Tibial artery (tissue), 4 donors: ENCODE results near the gene ALKBH1.

Experiments used
- DNase-seq, 2 donors: peaks; one replicate each; pipeline ENCODE4 v3.0.0-alpha.2; 2019
- H3K27ac ChIP-seq, 2 donors: fragments of 200-600 bp; sonication (generic) in 1 of 2; 1 replicate in 1 of 2; 2 replicates in 1 of 2; pipeline ENCODE4 v1.5.1; 2018 to 2019; ENCODE audit warnings: mild to moderate bottlenecking in 1 of 2
- H3K27me3 ChIP-seq, 2 donors: fragments of 200-600 bp; sonication (generic) in 1 of 2; one replicate each; pipeline versions ENCODE4 v1.5.1 to v1.6.0; 2016 to 2019
- H3K36me3 ChIP-seq, 3 donors: fragments of 200-600 bp; sonication (generic) in 2 of 3; one replicate each; pipeline ENCODE4 v1.5.1; 2016 to 2019; ENCODE audit warnings: mild to moderate bottlenecking in 2 of 3
- H3K4me1 ChIP-seq, 4 donors: fragments of 200-600 bp; sonication (generic) in 2 of 4; 1 replicate in 3 of 4; 2 replicates in 1 of 4; pipeline ENCODE4 v1.5.1; 2016 to 2019
- H3K4me3 ChIP-seq, 2 donors: fragments of 200-600 bp; sonication (generic) in 1 of 2; 1 replicate in 1 of 2; 2 replicates in 1 of 2; pipeline ENCODE4 v1.5.1; 2018 to 2019; ENCODE audit warnings: mild to moderate bottlenecking in 2 of 2
- H3K9me3 ChIP-seq, 3 donors: fragments of 200-600 bp; sonication (generic) in 1 of 3; one replicate each; pipeline ENCODE4 v1.5.1; 2016 to 2019
- intact Hi-C: fragments of 100-400 bp; cut with DNase I; formaldehyde crosslinking; loops from one replicate; pipeline ENCODE4 v1.15.0; 2023; ENCODE audit warnings: low total_unique reads
- TF ChIP-seq, protein P1 (sequence below), 2 experiments: fragments of 200-600 bp in 1 of 2; fragments of 450-650 bp in 1 of 2; IDR thresholded peaks; one replicate each; pipeline ENCODE4 v1.5.1; 2017 to 2019; ENCODE audit warnings: antibody characterized with exemption in 2 of 2, mild to moderate bottlenecking in 1 of 2, moderate library complexity in 1 of 2

Gene ALKBH1

DNA sequence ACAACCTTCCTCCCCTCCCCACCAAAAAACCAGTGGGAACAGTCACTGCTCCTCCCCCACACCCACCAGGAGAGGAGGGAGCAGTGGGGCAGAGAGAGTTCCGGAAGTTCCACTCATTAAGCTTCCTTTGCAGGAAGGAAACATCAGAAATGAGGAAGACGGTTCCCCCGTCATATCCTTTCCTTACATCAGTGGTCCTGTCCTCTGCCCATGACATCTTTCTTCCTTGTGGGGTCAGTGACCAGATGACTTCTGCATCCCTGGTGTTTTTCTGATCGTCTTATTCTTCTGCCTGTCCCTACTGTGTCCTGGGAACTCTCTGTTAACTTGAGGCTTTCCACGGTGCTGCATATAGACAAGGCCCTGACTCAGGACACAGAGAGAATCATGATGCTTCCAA lies 50.5 kb downstream of the ALKBH1 start:
- no peaks in the 10 kb centered on the region for H3K9me3 ChIP-seq
- no peaks in the 10 kb centered on the region for H3K36me3 ChIP-seq
- no peaks in the 10 kb centered on the region for H3K4me1 ChIP-seq
- intact Hi-C loops, result no loop called here
- TF ChIP-seq, protein P1, sequence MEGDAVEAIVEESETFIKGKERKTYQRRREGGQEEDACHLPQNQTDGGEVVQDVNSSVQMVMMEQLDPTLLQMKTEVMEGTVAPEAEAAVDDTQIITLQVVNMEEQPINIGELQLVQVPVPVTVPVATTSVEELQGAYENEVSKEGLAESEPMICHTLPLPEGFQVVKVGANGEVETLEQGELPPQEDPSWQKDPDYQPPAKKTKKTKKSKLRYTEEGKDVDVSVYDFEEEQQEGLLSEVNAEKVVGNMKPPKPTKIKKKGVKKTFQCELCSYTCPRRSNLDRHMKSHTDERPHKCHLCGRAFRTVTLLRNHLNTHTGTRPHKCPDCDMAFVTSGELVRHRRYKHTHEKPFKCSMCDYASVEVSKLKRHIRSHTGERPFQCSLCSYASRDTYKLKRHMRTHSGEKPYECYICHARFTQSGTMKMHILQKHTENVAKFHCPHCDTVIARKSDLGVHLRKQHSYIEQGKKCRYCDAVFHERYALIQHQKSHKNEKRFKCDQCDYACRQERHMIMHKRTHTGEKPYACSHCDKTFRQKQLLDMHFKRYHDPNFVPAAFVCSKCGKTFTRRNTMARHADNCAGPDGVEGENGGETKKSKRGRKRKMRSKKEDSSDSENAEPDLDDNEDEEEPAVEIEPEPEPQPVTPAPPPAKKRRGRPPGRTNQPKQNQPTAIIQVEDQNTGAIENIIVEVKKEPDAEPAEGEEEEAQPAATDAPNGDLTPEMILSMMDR (IDR thresholded peaks at IDR 0.05), result no peak
- H3K27ac ChIP-seq, result no peak overlapping the region
- no peak for DNase-seq
- no peaks in the 10 kb centered on the region for H3K27me3 ChIP-seq
- H3K4me3 ChIP-seq, result no peak overlapping the region

DNA sequence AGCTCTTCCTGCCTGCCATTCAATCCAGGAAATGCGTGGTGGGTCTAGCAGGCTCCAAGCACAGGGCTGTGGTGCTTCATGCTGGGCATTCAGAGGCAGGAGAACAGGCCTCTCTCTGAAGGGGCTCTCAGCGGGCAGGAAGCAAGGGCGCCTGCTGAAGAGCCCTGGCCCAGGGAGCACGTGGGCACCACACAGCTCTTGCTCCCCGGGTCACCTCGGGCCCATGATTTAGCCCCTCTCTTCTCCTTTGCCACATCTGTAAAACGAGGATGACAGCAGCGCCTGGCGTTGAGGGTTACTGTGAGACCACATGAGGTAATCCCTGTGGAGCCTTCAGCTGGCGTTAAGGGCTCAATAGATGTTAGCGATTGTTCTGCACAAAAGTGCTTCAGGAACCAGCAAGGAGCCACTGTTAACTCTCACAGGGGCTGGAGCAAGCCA lies 53.8 kb downstream of the ALKBH1 start:
- H3K27me3 ChIP-seq, result no peaks in the 10 kb centered on the region
- H3K4me3 ChIP-seq, result no peak overlapping the region
- H3K36me3 ChIP-seq, result no peaks in the 10 kb centered on the region
- H3K9me3 ChIP-seq, result no peaks in the 10 kb centered on the region
- no peaks in the 10 kb centered on the region for H3K4me1 ChIP-seq
- no peak overlapping the region for H3K27ac ChIP-seq
- TF ChIP-seq, protein P1 (IDR thresholded peaks at IDR 0.05), result no peak
- intact Hi-C loops, result no loop called here
- no peak for DNase-seq

DNA sequence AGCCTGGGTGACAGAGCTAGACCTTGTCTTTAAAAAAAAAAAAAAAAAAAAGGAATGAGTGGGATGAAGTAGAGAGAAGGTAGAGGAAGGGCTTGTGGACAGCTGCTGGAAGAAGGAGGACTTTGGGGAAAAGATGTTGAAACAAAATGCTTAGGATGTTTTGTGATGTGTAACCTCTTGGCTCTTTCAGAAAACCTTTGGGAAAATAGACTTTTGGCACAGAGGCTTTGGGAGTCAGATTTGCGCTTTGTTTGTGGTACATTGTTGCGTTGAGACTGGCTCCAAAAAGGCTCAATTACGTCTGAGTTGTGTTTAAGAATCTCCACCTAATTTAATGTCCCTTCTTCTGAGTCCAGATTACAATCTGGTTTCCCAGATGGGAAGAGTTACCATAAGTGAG lies 58.5 kb downstream of the ALKBH1 start:
- no peaks in the 10 kb centered on the region for H3K36me3 ChIP-seq
- no peak for DNase-seq
- no peaks in the 10 kb centered on the region for H3K27me3 ChIP-seq
- H3K4me1 ChIP-seq, result no peaks in the 10 kb centered on the region
- no peak overlapping the region for H3K4me3 ChIP-seq
- H3K9me3 ChIP-seq, result no peaks in the 10 kb centered on the region
- TF ChIP-seq, protein P1 (IDR thresholded peaks at IDR 0.05), result no peak
- intact Hi-C loops, result no loop called here
- no peak overlapping the region for H3K27ac ChIP-seq

DNA sequence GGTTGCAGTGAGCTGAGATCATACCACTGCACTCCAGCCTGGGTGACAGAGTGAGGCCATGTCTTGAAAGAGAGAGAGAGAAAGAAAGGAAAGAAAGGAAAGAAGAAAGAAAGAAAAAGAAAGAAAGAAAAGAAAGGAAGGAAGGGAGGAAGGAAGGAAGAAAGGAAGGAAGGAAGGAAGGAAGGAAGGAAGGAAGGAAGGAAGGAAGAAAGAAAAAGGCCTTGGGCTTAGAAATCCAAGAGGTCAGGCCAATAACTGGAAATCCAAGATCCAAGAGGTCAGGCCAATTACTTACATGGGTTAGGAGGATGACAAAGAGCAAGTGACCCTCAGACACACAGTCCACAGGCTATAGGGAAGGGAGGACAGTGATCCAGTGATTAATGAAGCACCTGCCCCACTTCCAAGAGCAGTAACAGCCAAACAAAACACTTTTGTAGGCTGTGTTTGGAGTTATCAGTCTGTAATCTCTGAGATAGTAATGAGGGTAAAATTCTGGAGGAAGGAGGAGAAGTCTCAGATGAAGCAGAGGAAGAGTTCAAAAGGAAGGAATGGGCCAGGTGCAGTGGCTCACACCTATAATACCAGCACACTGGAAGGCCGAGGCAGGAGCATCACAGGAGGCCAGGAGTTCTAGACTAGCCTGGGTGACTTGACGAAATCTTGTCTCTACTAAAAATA lies 59.2 kb downstream of the ALKBH1 start:
- Histone ChIP-seq H3K27ac (no peak overlapping the region), H3K36me3 (no peaks in the 10 kb centered on the region), H3K4me3 (no peak overlapping the region), H3K4me1 (no peaks in the 10 kb centered on the region), H3K27me3 (no peaks in the 10 kb centered on the region), H3K9me3 (no peaks in the 10 kb centered on the region)
- no peak for DNase-seq
- intact Hi-C loops, result no loop called here
- TF ChIP-seq, protein P1 (IDR thresholded peaks at IDR 0.05), result no peak

DNA sequence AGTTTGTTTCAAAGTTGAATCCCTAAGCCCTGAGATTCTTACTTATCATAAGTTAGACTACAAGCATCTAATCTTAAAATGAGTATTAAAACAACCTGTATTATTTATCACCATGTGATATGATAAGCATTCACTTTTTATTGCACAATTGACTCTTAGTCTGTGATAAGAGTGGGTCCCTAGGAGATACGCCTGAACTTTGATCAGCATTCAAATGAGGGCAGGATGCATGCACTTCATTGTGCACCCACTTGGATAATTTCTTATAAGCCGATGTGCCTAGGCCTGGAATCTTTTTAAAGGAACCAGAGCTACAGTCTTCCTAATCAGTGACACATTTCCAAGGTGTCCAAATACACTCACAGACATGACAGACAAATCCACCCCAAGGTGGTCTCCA lies 60.0 kb downstream of the ALKBH1 start:
- H3K4me1 ChIP-seq, result no peaks in the 10 kb centered on the region
- H3K4me3 ChIP-seq, result no peak overlapping the region
- no peak overlapping the region for H3K27ac ChIP-seq
- H3K36me3 ChIP-seq, result no peaks in the 10 kb centered on the region
- TF ChIP-seq, protein P1 (IDR thresholded peaks at IDR 0.05), result no peak
- H3K9me3 ChIP-seq, result no peaks in the 10 kb centered on the region
- no peaks in the 10 kb centered on the region for H3K27me3 ChIP-seq
- DNase-seq, result no peak
- intact Hi-C loops, result no loop called here

DNA sequence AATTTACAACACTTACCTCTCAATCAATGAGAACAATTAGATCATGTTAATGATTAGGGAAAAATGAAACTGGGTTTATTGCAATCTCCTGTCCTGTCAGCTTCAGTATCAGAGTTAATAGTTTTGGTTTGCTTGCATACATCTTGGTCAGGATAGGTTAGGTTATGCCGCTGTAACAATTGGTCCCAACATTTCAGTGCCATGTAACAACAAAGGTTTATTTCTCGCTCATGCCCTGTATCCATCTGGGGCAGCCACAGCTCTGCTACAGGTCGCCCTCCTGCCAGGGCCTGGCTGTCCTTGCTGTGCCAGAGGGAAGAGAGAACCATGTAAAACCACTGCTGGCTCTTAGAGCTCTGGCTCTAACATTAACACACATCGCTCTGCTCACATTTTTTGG lies 60.9 kb downstream of the ALKBH1 start:
- DNase-seq, result no peak
- H3K36me3 ChIP-seq, result no peaks in the 10 kb centered on the region
- H3K4me3 ChIP-seq, result no peak overlapping the region
- intact Hi-C loops, result no loop called here
- H3K27me3 ChIP-seq, result no peaks in the 10 kb centered on the region
- H3K4me1 ChIP-seq, result peaks cover 0 to 6% (median under 1%) of the 10 kb centered on the region in 4 donors
- no peak overlapping the region for H3K27ac ChIP-seq
- H3K9me3 ChIP-seq, result no peaks in the 10 kb centered on the region
- TF ChIP-seq, protein P1 (IDR thresholded peaks at IDR 0.05), result no peak
